Measurements from ENCODE around the gene TMEM132C.

The TMEM132C gene

GRCh38 chr12:128286970-128287369 is 20.0 kb downstream of the TMEM132C start:
- in situ Hi-C loops (cut with MboI; ENCODE audit: low sequenced_read_pairs): no loop called here

- in situ Hi-C loops (cut with MboI; ENCODE audit: low sequenced_read_pairs): no loop called here
Measured at GRCh38 chr12:128288357-128288756, 21.4 kb downstream of the TMEM132C start.

GRCh38 chr12:128288896-128289295 is 21.9 kb downstream of the TMEM132C start:
- in situ Hi-C loops (cut with MboI; ENCODE audit: low sequenced_read_pairs): no loop called here

GRCh38 chr12:128290938-128291337 is 24.0 kb downstream of the TMEM132C start:
- in situ Hi-C loops (cut with MboI; ENCODE audit: low sequenced_read_pairs): no loop called here

GRCh38 chr12:128298091-128298748 is 31.2 kb downstream of the TMEM132C start:
- in situ Hi-C loops (cut with MboI; ENCODE audit: low sequenced_read_pairs): no loop called here

- in situ Hi-C loops (cut with MboI; ENCODE audit: low sequenced_read_pairs): no loop called here
Measured at GRCh38 chr12:128305336-128305892, 38.4 kb downstream of the TMEM132C start.

- in situ Hi-C loops (cut with MboI; ENCODE audit: low sequenced_read_pairs): no loop called here
Measured at GRCh38 chr12:128307791-128308190, 40.8 kb downstream of the TMEM132C start.

- in situ Hi-C loops (cut with MboI; ENCODE audit: low sequenced_read_pairs): no loop called here
Measured at GRCh38 chr12:128312661-128313060, 45.7 kb downstream of the TMEM132C start.

GRCh38 chr12:128313931-128314330 is 47.0 kb downstream of the TMEM132C start:
- in situ Hi-C loops (cut with MboI; ENCODE audit: low sequenced_read_pairs): no loop called here

GRCh38 chr12:128314611-128315010 is 47.6 kb downstream of the TMEM132C start:
- in situ Hi-C loops (cut with MboI; ENCODE audit: low sequenced_read_pairs): no loop called here

- in situ Hi-C loops (cut with MboI; ENCODE audit: low sequenced_read_pairs): no loop called here
Measured at GRCh38 chr12:128316078-128316477, 49.1 kb downstream of the TMEM132C start.

GRCh38 chr12:128316973-128317526 is 50.1 kb downstream of the TMEM132C start:
- in situ Hi-C loops (cut with MboI; ENCODE audit: low sequenced_read_pairs): no loop called here

GRCh38 chr12:128318341-128318740 is 51.4 kb downstream of the TMEM132C start:
- in situ Hi-C loops (cut with MboI; ENCODE audit: low sequenced_read_pairs): no loop called here

GRCh38 chr12:128318946-128319345 is 52.0 kb downstream of the TMEM132C start:
- in situ Hi-C loops (cut with MboI; ENCODE audit: low sequenced_read_pairs): no loop called here

- in situ Hi-C loops (cut with MboI; ENCODE audit: low sequenced_read_pairs): no loop called here
Measured at GRCh38 chr12:128322341-128322740, 55.4 kb downstream of the TMEM132C start.

GRCh38 chr12:128323145-128323920 is 56.4 kb downstream of the TMEM132C start:
- in situ Hi-C loops (cut with MboI; ENCODE audit: low sequenced_read_pairs): no loop called here

- in situ Hi-C loops (cut with MboI; ENCODE audit: low sequenced_read_pairs): no loop called here
Measured at GRCh38 chr12:128325646-128326045, 58.7 kb downstream of the TMEM132C start.

GRCh38 chr12:128326406-128326805 is 59.4 kb downstream of the TMEM132C start:
- in situ Hi-C loops (cut with MboI; ENCODE audit: low sequenced_read_pairs): no loop called here

GRCh38 chr12:128328961-128329360 is 62.0 kb downstream of the TMEM132C start:
- in situ Hi-C loops (cut with MboI; ENCODE audit: low sequenced_read_pairs): no loop called here

GRCh38 chr12:128336204-128337070 is 69.5 kb downstream of the TMEM132C start:
- in situ Hi-C loops (cut with MboI; ENCODE audit: low sequenced_read_pairs): no loop called here

GRCh38 chr12:128337071-128337345 is 70.0 kb downstream of the TMEM132C start:
- in situ Hi-C loops (cut with MboI; ENCODE audit: low sequenced_read_pairs): no loop called here
